Measurements from ENCODE around the gene PRR29.

DNA sequence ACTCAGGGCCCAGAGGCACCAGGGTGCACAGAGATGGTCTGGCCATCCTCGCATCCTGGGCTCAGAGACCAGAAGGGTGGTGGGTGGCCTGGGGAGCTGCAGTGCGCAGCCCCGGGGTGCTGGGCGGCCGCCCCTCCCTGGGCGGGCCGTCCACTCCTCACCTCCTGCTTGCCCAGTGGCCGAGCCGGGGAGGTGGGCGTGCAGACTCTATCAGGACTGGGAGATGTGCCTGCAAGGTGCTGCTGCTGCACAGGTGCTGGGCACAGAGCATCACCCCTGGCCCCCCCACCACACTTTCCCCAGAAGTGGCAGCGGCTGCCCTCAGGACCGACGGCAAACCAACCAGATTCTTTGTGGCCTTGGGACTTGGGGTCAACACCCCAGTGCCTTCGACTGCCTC, 25.4 kb upstream of the PRR29 start, which contains the start of gene SCN4A:
- TF ChIP-seq, protein P1, sequence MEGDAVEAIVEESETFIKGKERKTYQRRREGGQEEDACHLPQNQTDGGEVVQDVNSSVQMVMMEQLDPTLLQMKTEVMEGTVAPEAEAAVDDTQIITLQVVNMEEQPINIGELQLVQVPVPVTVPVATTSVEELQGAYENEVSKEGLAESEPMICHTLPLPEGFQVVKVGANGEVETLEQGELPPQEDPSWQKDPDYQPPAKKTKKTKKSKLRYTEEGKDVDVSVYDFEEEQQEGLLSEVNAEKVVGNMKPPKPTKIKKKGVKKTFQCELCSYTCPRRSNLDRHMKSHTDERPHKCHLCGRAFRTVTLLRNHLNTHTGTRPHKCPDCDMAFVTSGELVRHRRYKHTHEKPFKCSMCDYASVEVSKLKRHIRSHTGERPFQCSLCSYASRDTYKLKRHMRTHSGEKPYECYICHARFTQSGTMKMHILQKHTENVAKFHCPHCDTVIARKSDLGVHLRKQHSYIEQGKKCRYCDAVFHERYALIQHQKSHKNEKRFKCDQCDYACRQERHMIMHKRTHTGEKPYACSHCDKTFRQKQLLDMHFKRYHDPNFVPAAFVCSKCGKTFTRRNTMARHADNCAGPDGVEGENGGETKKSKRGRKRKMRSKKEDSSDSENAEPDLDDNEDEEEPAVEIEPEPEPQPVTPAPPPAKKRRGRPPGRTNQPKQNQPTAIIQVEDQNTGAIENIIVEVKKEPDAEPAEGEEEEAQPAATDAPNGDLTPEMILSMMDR (IDR thresholded peaks at IDR 0.05; ENCODE audit: low read length) = no peak
- no peak for TF ChIP-seq EZH2 (IDR thresholded peaks at IDR 0.05; ENCODE audit: borderline replicate concordance, low read length)
